Ectodermal cell (in vitro differentiated cells): ENCODE measurements around the gene ERGIC3. TPM values are rescaled to one million over a fixed set of nuclear protein-coding genes. Genes with fewer than 3 reads are reported as not detected.
A peak's percentile ranks its signal among the peaks of the same experiment; 100 is the strongest.

Experiments used
- H3K27ac ChIP-seq: 2 replicates; pipeline ENCODE4 v1.7.0; 2013; ENCODE audit warnings: mild to moderate bottlenecking, low read depth, low read length; ENCODE audit not compliant: insufficient read depth, poor library complexity, severe bottlenecking
- H3K27me3 ChIP-seq: 2 replicates; pipeline ENCODE4 v1.7.0; 2013; ENCODE audit warnings: mild to moderate bottlenecking, low read length; ENCODE audit not compliant: insufficient read depth, control insufficient read depth, poor library complexity, severe bottlenecking
- H3K36me3 ChIP-seq: one replicate; pipeline ENCODE4 v1.7.0; 2013; ENCODE audit warnings: low read length; ENCODE audit not compliant: control insufficient read depth, insufficient read depth
- H3K4me1 ChIP-seq: one replicate; pipeline ENCODE4 v1.7.0; 2013; ENCODE audit warnings: low read length; ENCODE audit not compliant: control insufficient read depth, insufficient read depth
- H3K4me3 ChIP-seq: 2 replicates; pipeline ENCODE4 v1.7.0; 2013; ENCODE audit warnings: low read depth, low read length, control low read depth; ENCODE audit not compliant: insufficient read depth
- H3K9me3 ChIP-seq: 2 replicates; pipeline ENCODE4 v1.7.0; 2013; ENCODE audit warnings: mild to moderate bottlenecking, low read length, moderate library complexity; ENCODE audit not compliant: control insufficient read depth
- WGBS, 2 experiments: methylation state at CpG; one replicate each; pipeline ENCODE4 v1.1.7; 2013; ENCODE audit warnings: missing lambda C conversion rate in 2 of 2; 5-methylcytosine and 5-hydroxymethylcytosine counted together
- polyA plus RNA-seq, 4 experiments: library from polyadenylated mRNA; stranded (reverse); fragments of 50-300 nt; gene quantifications; one replicate each; pipeline ENCODE4 v1.2.3, GENCODE V29; 2013

ERGIC3 gene
- 311 TPM for polyA plus RNA-seq (2013, experiment 1 of 4)
- 309 TPM for polyA plus RNA-seq (2013, experiment 2 of 4)
- 275 TPM for polyA plus RNA-seq (2013, experiment 3 of 4)
- polyA plus RNA-seq (2013, experiment 4 of 4), result 296 TPM

DNA sequence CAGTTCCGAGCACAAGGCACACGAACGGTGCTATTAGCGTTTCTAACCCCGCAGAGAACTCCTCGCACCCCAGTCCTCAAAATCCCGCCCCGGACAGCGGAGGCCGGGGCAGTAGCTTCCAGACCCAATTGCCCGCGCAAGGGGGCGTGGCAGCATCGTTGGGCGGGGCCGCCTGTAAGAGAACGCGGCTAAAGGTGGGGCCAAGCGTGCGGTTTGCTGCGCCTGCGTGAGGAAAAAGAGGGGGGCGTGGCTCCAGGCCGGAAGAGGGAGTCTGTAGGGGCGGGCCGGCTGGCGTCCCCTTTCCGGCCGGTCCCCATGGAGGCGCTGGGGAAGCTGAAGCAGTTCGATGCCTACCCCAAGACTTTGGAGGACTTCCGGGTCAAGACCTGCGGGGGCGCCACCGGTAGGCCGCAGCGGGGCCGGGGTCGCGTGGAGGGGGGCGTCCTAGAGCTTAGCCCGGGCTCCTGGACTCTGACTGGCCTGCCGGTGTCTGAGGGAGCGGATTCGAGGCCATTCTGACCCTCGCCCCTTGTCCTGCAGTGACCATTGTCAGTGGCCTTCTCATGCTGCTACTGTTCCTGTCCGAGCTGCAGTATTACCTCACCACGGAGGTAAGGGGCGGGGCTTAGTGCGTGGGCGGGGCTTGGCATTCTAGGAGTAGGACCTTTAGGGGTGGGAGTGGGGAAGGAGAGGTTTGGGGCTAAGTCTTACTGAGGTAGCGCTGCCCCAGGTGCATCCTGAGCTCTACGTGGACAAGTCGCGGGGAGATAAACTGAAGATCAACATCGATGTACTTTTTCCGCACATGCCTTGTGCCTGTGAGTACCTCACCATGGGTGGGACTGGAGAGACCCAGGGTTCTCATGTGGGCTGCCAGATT, at the start of gene ERGIC3:
ERGIC3 (plus strand) TSS at position 296 of the 880 bp plus-strand sequence; CDS start at position 316, 20 bp downstream.
- 3% methylated on average over 57 of the region's 57 CpGs for WGBS, 2 experiments
- Histone ChIP-seq H3K27ac (peak within 1 kb of the TSS; percentile 84), H3K27me3 (no peaks in the 10 kb centered on the region), H3K9me3 (no peaks in the 10 kb centered on the region), H3K4me1 (peaks cover 7% of the 10 kb centered on the region), H3K36me3 (peaks cover 4% of the 10 kb centered on the region), H3K4me3 (peak within 1 kb of the TSS; percentile 91)

DNA sequence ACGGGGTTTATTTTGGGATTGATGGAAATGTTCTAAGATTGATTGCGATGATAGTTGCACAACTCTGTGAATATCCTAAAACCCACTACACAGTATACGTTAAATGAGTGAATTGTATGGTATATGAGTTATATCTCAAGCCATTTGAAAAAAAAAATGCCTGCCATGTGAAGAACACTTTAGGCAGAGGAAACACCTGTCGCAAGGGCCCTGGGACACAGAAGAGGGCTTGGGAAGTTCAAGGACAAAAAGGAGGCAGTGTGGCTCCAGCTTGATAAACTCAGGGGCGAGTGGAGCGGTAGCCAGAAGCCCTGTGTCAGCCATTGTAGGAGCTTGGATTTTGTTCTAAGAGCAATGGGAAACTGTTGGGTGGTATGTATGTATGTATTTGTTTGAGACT, 49.5 kb upstream of the ERGIC3 start:
- Histone ChIP-seq H3K9me3 (no peaks in the 10 kb centered on the region), H3K27me3 (no peaks in the 10 kb centered on the region), H3K27ac (no peak overlapping the region), H3K4me1 (no peaks in the 10 kb centered on the region), H3K4me3 (no peak overlapping the region), H3K36me3 (peaks cover 39% of the 10 kb centered on the region)
- WGBS, 2 experiments, result 98% methylated on average over 6 of the region's 6 CpGs

DNA sequence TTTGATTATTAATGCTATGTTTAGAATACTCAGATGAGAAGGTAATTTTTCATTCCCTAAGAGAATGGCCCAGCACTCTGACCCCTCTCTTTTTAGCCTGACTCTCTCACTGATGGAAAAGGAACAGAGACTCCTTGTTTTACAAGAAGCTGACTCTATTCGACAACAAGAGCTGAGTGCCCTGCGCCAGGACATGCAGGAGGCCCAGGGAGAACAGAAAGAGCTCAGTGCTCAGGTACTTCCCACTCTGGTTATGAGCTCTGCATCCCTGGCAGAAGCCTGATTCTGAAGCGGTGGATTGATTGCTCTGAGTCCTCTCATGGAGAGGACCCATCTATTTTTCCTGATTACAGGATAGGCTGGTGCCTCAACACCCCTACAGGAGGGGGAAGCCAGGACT, 45.4 kb upstream of the ERGIC3 start:
- WGBS, 2 experiments, result 95 to 97% methylated on average over 3 of the region's 3 CpGs
- Histone ChIP-seq H3K27ac (no peak overlapping the region), H3K9me3 (no peaks in the 10 kb centered on the region), H3K27me3 (no peaks in the 10 kb centered on the region), H3K4me3 (no peak overlapping the region), H3K4me1 (no peaks in the 10 kb centered on the region), H3K36me3 (peaks cover 58% of the 10 kb centered on the region)

DNA sequence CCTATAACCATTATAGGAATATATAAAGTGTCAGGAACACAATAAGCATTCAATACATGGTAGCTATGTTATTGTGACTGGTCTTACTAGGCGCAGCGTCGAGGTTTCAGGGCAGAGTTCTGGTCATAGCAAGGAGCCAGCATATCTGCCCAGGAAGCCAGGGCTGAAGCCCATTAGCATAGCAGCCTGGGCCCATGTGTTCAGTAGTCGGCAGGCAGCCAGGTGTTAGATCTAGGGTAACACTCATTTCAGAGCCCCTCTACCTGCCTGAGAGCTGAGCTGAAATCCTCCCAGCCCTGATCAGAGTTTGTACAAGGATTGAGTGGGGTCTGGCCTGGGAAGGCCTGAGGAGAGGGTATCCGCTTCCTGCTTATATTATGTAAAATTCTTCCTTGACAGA, 44.6 kb upstream of the ERGIC3 start:
- no peak overlapping the region for H3K4me3 ChIP-seq
- H3K27ac ChIP-seq, result no peak overlapping the region
- H3K36me3 ChIP-seq, result peaks cover 60% of the 10 kb centered on the region
- H3K27me3 ChIP-seq, result no peaks in the 10 kb centered on the region
- no peaks in the 10 kb centered on the region for H3K4me1 ChIP-seq
- H3K9me3 ChIP-seq, result no peaks in the 10 kb centered on the region
- WGBS, 2 experiments, result 95 to 98% methylated on average over 5 of the region's 5 CpGs

DNA sequence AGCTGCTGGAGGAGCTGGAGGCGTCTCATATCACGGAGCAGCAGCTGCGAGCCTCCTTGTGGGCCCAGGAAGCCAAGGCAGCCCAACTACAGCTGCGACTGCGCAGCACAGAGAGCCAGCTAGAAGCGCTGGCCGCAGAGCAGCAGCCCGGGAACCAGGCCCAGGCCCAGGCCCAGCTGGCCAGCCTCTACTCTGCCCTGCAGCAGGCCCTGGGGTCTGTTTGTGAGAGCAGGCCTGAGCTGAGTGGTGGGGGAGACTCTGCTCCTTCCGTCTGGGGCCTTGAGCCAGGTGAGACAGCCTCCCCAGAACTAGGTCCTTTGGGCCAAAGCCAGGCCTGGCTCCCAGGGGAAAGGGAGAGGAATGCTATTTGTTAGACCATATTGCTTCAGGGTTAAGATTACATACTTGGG, 44.1 kb upstream of the ERGIC3 start:
- no peaks in the 10 kb centered on the region for H3K9me3 ChIP-seq
- H3K4me1 ChIP-seq, result no peaks in the 10 kb centered on the region
- no peak overlapping the region for H3K27ac ChIP-seq
- H3K4me3 ChIP-seq, result no peak overlapping the region
- H3K27me3 ChIP-seq, result no peaks in the 10 kb centered on the region
- H3K36me3 ChIP-seq, result peaks cover 60% of the 10 kb centered on the region
- WGBS, 2 experiments, result 95 to 96% methylated on average over 9 of the region's 9 CpGs

DNA sequence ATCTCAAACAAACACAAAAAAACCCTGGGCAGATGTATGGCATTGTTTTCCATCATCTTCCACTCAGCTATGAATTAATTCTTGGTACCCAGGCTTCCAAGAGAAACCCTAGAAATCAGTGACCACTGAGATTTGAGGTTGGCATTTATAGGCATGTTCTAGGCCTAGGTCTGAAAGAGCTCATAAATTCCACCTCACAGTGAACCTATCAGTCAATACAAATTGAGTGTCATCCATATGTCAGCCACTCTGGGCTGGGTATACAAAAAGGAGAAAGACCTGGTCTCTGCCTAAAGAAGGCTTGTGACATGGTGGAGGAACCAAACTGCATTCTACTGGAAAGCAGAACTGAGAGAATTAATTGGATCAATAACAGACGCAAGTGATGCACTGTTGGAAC, 42.6 kb upstream of the ERGIC3 start:
- H3K4me3 ChIP-seq, result no peak overlapping the region
- no peaks in the 10 kb centered on the region for H3K9me3 ChIP-seq
- peaks cover 63% of the 10 kb centered on the region for H3K36me3 ChIP-seq
- H3K27ac ChIP-seq, result no peak overlapping the region
- no peaks in the 10 kb centered on the region for H3K4me1 ChIP-seq
- WGBS, 2 experiments, result 93 to 94% methylated on average over 1 of the region's 1 CpG
- H3K27me3 ChIP-seq, result no peaks in the 10 kb centered on the region

DNA sequence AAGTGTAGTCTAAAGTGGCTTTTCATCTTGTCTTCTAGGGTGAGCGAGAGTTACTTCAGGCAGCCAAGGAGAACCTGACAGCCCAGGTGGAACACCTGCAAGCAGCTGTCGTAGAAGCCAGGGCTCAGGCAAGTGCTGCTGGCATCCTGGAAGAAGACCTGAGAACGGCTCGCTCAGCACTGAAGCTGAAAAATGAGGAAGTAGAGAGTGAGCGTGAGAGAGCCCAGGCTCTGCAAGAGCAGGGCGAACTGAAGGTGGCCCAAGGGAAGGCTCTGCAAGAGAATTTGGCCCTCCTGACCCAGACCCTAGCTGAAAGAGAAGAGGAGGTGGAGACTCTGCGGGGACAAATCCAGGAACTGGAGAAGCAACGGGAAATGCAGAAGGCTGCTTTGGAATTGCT, 39.5 kb upstream of the ERGIC3 start:
- no peak overlapping the region for H3K4me3 ChIP-seq
- no peaks in the 10 kb centered on the region for H3K4me1 ChIP-seq
- H3K36me3 ChIP-seq, result peaks cover 72% of the 10 kb centered on the region
- H3K27ac ChIP-seq, result no peak overlapping the region
- H3K27me3 ChIP-seq, result no peaks in the 10 kb centered on the region
- no peaks in the 10 kb centered on the region for H3K9me3 ChIP-seq
- 95 to 96% methylated on average over 8 of the region's 8 CpGs for WGBS, 2 experiments

DNA sequence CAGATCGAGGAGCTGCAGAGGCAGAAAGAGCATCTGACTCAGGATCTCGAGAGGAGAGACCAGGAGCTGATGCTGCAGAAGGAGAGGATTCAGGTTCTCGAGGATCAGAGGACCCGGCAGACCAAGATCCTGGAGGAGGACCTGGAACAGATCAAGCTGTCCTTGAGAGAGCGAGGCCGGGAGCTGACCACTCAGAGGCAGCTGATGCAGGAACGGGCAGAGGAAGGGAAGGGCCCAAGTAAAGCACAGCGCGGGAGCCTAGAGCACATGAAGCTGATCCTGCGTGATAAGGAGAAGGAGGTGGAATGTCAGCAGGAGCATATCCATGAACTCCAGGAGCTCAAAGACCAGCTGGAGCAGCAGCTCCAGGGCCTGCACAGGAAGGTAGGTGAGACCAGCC, 38.6 kb upstream of the ERGIC3 start:
- no peak overlapping the region for H3K27ac ChIP-seq
- peaks cover 71% of the 10 kb centered on the region for H3K36me3 ChIP-seq
- no peaks in the 10 kb centered on the region for H3K27me3 ChIP-seq
- no peaks in the 10 kb centered on the region for H3K4me1 ChIP-seq
- H3K4me3 ChIP-seq, result no peak overlapping the region
- H3K9me3 ChIP-seq, result no peaks in the 10 kb centered on the region
- WGBS, 2 experiments, result 95 to 96% methylated on average over 10 of the region's 10 CpGs

DNA sequence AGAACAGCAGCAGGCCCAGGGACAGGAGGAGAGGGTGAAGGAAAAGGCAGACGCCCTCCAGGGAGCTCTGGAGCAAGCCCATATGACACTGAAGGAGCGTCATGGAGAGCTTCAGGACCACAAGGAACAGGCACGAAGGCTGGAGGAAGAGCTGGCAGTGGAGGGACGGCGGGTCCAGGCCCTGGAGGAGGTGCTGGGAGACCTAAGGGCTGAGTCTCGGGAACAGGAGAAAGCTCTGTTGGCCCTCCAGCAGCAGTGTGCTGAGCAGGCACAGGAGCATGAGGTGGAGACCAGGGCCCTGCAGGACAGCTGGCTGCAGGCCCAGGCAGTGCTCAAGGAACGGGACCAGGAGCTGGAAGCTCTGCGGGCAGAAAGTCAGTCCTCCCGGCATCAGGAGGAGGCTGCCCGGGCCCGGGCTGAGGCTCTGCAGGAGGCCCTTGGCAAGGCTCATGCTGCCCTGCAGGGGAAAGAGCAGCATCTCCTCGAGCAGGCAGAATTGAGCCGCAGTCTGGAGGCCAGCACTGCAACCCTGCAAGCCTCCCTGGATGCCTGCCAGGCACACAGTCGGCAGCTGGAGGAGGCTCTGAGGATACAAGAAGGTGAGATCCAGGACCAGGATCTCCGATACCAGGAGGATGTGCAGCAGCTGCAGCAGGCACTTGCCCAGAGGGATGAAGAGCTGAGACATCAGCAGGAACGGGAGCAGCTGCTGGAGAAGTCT, 37.9 kb upstream of the ERGIC3 start:
- no peak overlapping the region for H3K4me3 ChIP-seq
- no peaks in the 10 kb centered on the region for H3K27me3 ChIP-seq
- no peaks in the 10 kb centered on the region for H3K9me3 ChIP-seq
- H3K4me1 ChIP-seq, result no peaks in the 10 kb centered on the region
- no peak overlapping the region for H3K27ac ChIP-seq
- WGBS, 2 experiments, result 94 to 95% methylated on average over 16 of the region's 16 CpGs
- H3K36me3 ChIP-seq, result peaks cover 65% of the 10 kb centered on the region

DNA sequence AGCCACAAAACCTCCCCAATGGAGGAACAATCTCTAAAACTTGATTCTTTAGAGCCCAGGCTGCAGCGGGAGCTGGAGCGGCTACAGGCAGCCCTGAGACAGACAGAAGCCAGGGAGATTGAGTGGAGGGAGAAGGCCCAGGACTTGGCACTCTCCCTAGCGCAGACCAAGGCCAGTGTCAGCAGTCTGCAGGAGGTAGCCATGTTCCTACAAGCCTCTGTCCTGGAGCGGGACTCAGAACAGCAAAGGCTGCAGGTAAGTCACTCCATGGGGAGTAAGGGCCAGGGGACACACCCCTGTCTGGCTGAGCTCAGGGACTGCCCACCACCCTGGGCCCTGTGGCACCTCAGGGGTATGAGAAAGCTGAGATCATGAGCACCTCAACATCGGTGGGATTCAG, 37.1 kb upstream of the ERGIC3 start:
- WGBS, 2 experiments, result 96% methylated on average over 5 of the region's 5 CpGs
- Histone ChIP-seq H3K27me3 (no peaks in the 10 kb centered on the region), H3K4me3 (no peak overlapping the region), H3K36me3 (peaks cover 65% of the 10 kb centered on the region), H3K9me3 (no peaks in the 10 kb centered on the region), H3K4me1 (no peaks in the 10 kb centered on the region), H3K27ac (no peak overlapping the region)
